GM12878 (cell line): ENCODE results near the gene PHLPP1. TPM values are rescaled to one million over a fixed set of nuclear protein-coding genes. Genes with fewer than 3 reads are reported as not detected.
A peak's percentile ranks its signal among the peaks of the same experiment; 100 is the strongest.

ENCODE experiments used
- ATAC-seq: fragments of 200-7000 bp; cut with Tn5 transposase; 3 replicates; pipeline ENCODE4 v1.9.1; 2020; ENCODE audit warnings: mild to moderate bottlenecking, moderate library complexity
- BruUV-seq: library from RNA; stranded (reverse); fragments of 400-500 nt; replicated peaks from 2 replicates; lab custom pipeline; 2021; lab: Mats Ljungman, UMichigan
- CTCF ChIA-PET: fragments of 300-600 bp; sonication (Branson Sonifier 250); formaldehyde crosslinking; extraction: SDS; loops from one replicate; lab custom pipeline; 2021; ENCODE audit warnings: inconsistent platforms; lab: Yijun Ruan, JAX
- POLR2A ChIA-PET: fragments of 350-600 bp; formaldehyde crosslinking; extraction: SDS; loops from one replicate; lab custom pipeline; 2021; ENCODE audit warnings: inconsistent platforms; lab: Charles Lee
- RAD21 ChIA-PET: fragments of 300-600 bp; sonication (Branson Sonifier 250); formaldehyde crosslinking; loops from one replicate; lab custom pipeline; 2023; ENCODE audit warnings: antibody characterized with exemption; ENCODE audit not compliant: unreplicated experiment; lab: Charles Lee
- SMC1A ChIA-PET: fragments of 300-600 bp; sonication (Branson Sonifier 250); formaldehyde crosslinking; loops from one replicate; lab custom pipeline; 2023; ENCODE audit not compliant: unreplicated experiment, uncharacterized antibody; lab: Charles Lee
- DNase-seq: peaks from one replicate; pipeline ENCODE4 v3.0.0-alpha.2; 2011; ENCODE audit warnings: low read depth, low spot score
- FAIRE-seq: peaks from 3 replicates; lab custom pipeline; 2011; peaks lifted over from hg19 to GRCh38; lab: Jason Lieb, UNC
- H2AFZ ChIP-seq: 2 replicates; pipeline ENCODE4 v1.6.0; 2011; ENCODE audit warnings: low read depth, low read length, control low read depth; ENCODE audit not compliant: control insufficient read depth
- H3K27ac ChIP-seq: 2 replicates; pipeline ENCODE4 v1.5.1; 2011; ENCODE audit warnings: control low read depth; ENCODE audit not compliant: control insufficient read depth, insufficient read depth
- H3K27me3 ChIP-seq, 2 experiments: replicated peaks in 1 of 2; 2 replicates each; pipeline versions ENCODE4 v1.6.0 to v1.6.1; 2011; ENCODE audit warnings: low read length in 1 of 2; ENCODE audit not compliant: control insufficient read depth in 2 of 2, insufficient read depth in 2 of 2
- H3K36me3 ChIP-seq, 2 experiments: 2 replicates each; pipeline ENCODE4 v1.5.1; 2011; ENCODE audit warnings: low read length in 1 of 2; ENCODE audit not compliant: control insufficient read depth in 2 of 2, insufficient read depth in 2 of 2
- H3K4me1 ChIP-seq: 2 replicates; pipeline ENCODE4 v1.6.1; 2011; ENCODE audit warnings: mild to moderate bottlenecking, low read length, moderate library complexity, mixed read lengths; ENCODE audit not compliant: control insufficient read depth, insufficient read depth
- H3K4me2 ChIP-seq: 2 replicates; pipeline ENCODE4 v1.6.0; 2011; ENCODE audit warnings: control low read depth; ENCODE audit not compliant: control insufficient read depth, insufficient read depth
- H3K4me3 ChIP-seq: fragments of 200-600 bp; sonication (generic); 2 replicates; pipeline ENCODE4 v1.5.1; 2016
- H3K79me2 ChIP-seq: 2 replicates; pipeline ENCODE4 v1.6.0; 2011; ENCODE audit warnings: low read length; ENCODE audit not compliant: control insufficient read depth, insufficient read depth
- H3K9ac ChIP-seq: 2 replicates; pipeline ENCODE4 v1.8.0; 2011; ENCODE audit warnings: low read length, control low read depth, mixed read lengths; ENCODE audit not compliant: control insufficient read depth, insufficient read depth
- H3K9me3 ChIP-seq: replicated peaks from 3 replicates; pipeline ENCODE4 v1.5.1; 2011; ENCODE audit warnings: mild to moderate bottlenecking, low read length; ENCODE audit not compliant: control insufficient read depth, insufficient read depth
- H4K20me1 ChIP-seq: 2 replicates; pipeline ENCODE4 v1.6.0; 2011; ENCODE audit not compliant: control insufficient read depth, insufficient read depth
- BCL3 ChIP-seq: IDR thresholded peaks from 2 replicates; pipeline ENCODE4 v1.6.1; 2011; ENCODE audit warnings: borderline replicate concordance, low read depth, mild to moderate bottlenecking, moderate library complexity, low read length; ENCODE audit not compliant: insufficient read depth, poor library complexity, severe bottlenecking
- CBX5 ChIP-seq: sonication (generic); IDR thresholded peaks from 2 replicates; pipeline ENCODE4 v1.6.1; 2016; ENCODE audit warnings: low read depth, moderate library complexity, mild to moderate bottlenecking, inconsistent platforms
- CHD1 ChIP-seq: IDR thresholded peaks from 2 replicates; pipeline ENCODE4 v1.6.1; 2012; ENCODE audit warnings: low read depth, low read length, improper control_type of control experiment
- CHD4 ChIP-seq: fragments of 200-600 bp; sonication (generic); IDR thresholded peaks from 2 replicates; pipeline ENCODE4 v1.6.1; 2016; ENCODE audit warnings: mild to moderate bottlenecking
- DPF2 ChIP-seq: fragments of 450-650 bp; IDR thresholded peaks from 2 replicates; pipeline ENCODE4 v1.6.1; 2017; ENCODE audit warnings: mild to moderate bottlenecking
- FOXM1 ChIP-seq: IDR thresholded peaks from 2 replicates; pipeline ENCODE4 v1.6.1; 2012; ENCODE audit warnings: low read depth, mild to moderate bottlenecking, inconsistent platforms, low read length, moderate library complexity
- KLF5 ChIP-seq: fragments of 450-650 bp; IDR thresholded peaks from 2 replicates; pipeline ENCODE4 v1.6.1; 2014; ENCODE audit warnings: mild to moderate bottlenecking; ENCODE audit not compliant: partially characterized antibody
- PBX3 ChIP-seq: IDR thresholded peaks from 2 replicates; pipeline ENCODE4 v1.6.1; 2011; ENCODE audit warnings: mild to moderate bottlenecking, low read depth, low read length, moderate library complexity; ENCODE audit not compliant: insufficient replicate concordance
- RELA ChIP-seq: fragments of 450-650 bp; IDR thresholded peaks from 2 replicates; pipeline ENCODE4 v1.8.0; 2014; ENCODE audit warnings: borderline replicate concordance; ENCODE audit not compliant: partially characterized antibody
- SREBF1 ChIP-seq: IDR thresholded peaks from 2 replicates; pipeline ENCODE4 v1.6.1; 2012; ENCODE audit warnings: mild to moderate bottlenecking, low read length
- SRF ChIP-seq, 2 experiments: IDR thresholded peaks; 2 replicates each; pipeline ENCODE4 v1.6.1; 2011; ENCODE audit warnings: low read depth in 2 of 2, low read length in 2 of 2, mild to moderate bottlenecking in 1 of 2, moderate library complexity in 1 of 2
- YY1 ChIP-seq: IDR thresholded peaks from 2 replicates; pipeline ENCODE4 v1.6.1; 2011; ENCODE audit warnings: low read depth, mild to moderate bottlenecking, low read length
- WGBS: methylation state at CpG from one replicate; pipeline ENCODE4 v1.1.6; 2016; ENCODE audit warnings: low lambda C conversion rate; ENCODE audit not compliant: insufficient replicate concordance, insufficient coverage; ENCODE audit errors: missing lambda C conversion rate; 5-methylcytosine and 5-hydroxymethylcytosine counted together
- in situ Hi-C: fragments of 300-500 bp; cut with MboI; formaldehyde crosslinking; loops from 9 replicates; pipeline ENCODE4 v1.14.3; 2018; ENCODE audit warnings: mixed read lengths
- intact Hi-C: fragments of 100-400 bp; cut with micrococcal nuclease; formaldehyde crosslinking; loops from one replicate; pipeline ENCODE4 v1.14.2; 2022; ENCODE audit not compliant: unreplicated experiment
- polyA plus RNA-seq, 11 experiments: library from polyadenylated mRNA; depleted of rRNA in 4 of 11; unstranded in 6 of 11; stranded (reverse) in 5 of 11; fragments of >200 nt; fragmentation: Nextera tagmentation in 4 of 11; fragmentation: Illumina TruSeq in 1 of 11; extraction: Ambion mirVana in 4 of 11; extraction: Trizol in 1 of 11; gene quantifications; 1 replicate in 1 of 11; 2 replicates in 10 of 11; pipeline versions ENCODE4 v1.2.1 to v1.2.3, GENCODE V29; 2011 to 2016; ENCODE audit warnings: inconsistent platforms in 2 of 11, missing spikeins in 2 of 11, low read depth in 1 of 11
- total RNA-seq, 4 experiments: library from RNA; depleted of rRNA in 3 of 4; stranded (reverse); fragments of >200 nt in 3 of 4; fragmentation: Illumina TruSeq in 1 of 4; extraction: Trizol in 1 of 4; gene quantifications; 2 replicates each; pipeline versions ENCODE4 v1.2.1 to v1.2.3, GENCODE V29; 2013 to 2021

The PHLPP1 gene
- total and polyA plus RNA-seq, 10 of the 15 experiments (the other 5 are each of a cell fraction or from before 2014, with no cell fraction given): 0.42 to 7.0 (median 1.9) TPM

- Histone ChIP-seq H3K4me2 (no peak overlapping the region), H4K20me1 (no peaks in the 10 kb centered on the region)
- ATAC-seq: peak; percentile 58
- in situ Hi-C loops: no loop called here
- TF ChIP-seq CBX5 (no peak), KLF5 (no peak), SRF (IDR thresholded peaks at IDR 0.05; ENCODE audit: low read depth in 2 of 2, low read length in 2 of 2) (no peak), YY1 (no peak), CHD1 (no peak)
- TF ChIP-seq, all 136 proteins: peak for 0
- ChIA-PET CTCF (interaction anchor here (0.6 to 1.7 kb wide), 4 partner anchors 16 to 386 kb away, joined by 3 to 6 read pairs (median 3); no protein-coding TSS in a partner anchor), RAD21 (interaction anchor here (0.5 kb wide), 1 partner anchor 344 kb away, joined by 4 read pairs; no protein-coding TSS in a partner anchor), POLR2A (interaction anchor here (0.6 kb wide), 1 partner anchor 561 kb away, joined by 3 read pairs; no protein-coding TSS in a partner anchor), SMC1A (interaction anchor here (0.7 to 1.0 kb wide), 2 partner anchors 16 to 365 kb away, joined by 3 to 4 read pairs; no protein-coding TSS in a partner anchor)
- no TSS peak for BruUV-seq
- FAIRE-seq: peak; percentile 27
- DNase-seq: no peak
- Histone ChIP-seq H3K4me3 (no peak overlapping the region), H3K4me1 (no peaks in the 10 kb centered on the region), H3K9ac (no peak overlapping the region), H3K36me3 (no peaks in the 10 kb centered on the region), H2AFZ (peak overlapping the region; percentile 33), H3K79me2 (no peaks in the 10 kb centered on the region), H3K9me3 (no peaks in the 10 kb centered on the region), H3K27me3 (peaks cover 0 to 2% of the 10 kb centered on the region in 2 experiments; a peak in 3 of 4 replicates), H3K27ac (no peak overlapping the region)
- intact Hi-C loops: no loop called here
- 11% methylated on average over 7 of the region's 7 CpGs for WGBS
Measured at GRCh38 chr18:62998443-62998842, 283.1 kb downstream of the PHLPP1 start.

- H4K20me1 ChIP-seq: no peaks in the 10 kb centered on the region
- H3K4me3 ChIP-seq: no peak overlapping the region
- intact Hi-C loops: no loop called here
- H3K9ac ChIP-seq: no peak overlapping the region
- no peak overlapping the region for H3K4me2 ChIP-seq
- SMC1A ChIA-PET: interaction anchor here (0.6 to 1.0 kb wide), 2 partner anchors 58 to 361 kb away, joined by 3 read pairs; no protein-coding TSS in a partner anchor
- H3K36me3 ChIP-seq: no peaks in the 10 kb centered on the region
- no peak overlapping the region for H2AFZ ChIP-seq
- ATAC-seq: no peak
- WGBS: 46% methylated on average over 7 of the region's 7 CpGs
- POLR2A ChIA-PET: no interaction called here
- RAD21 ChIA-PET: no interaction called here
- no peaks in the 10 kb centered on the region for H3K4me1 ChIP-seq
- H3K9me3 ChIP-seq: no peaks in the 10 kb centered on the region
- H3K27ac ChIP-seq: no peak overlapping the region
- no peak for TF ChIP-seq BCL3
- no peak for TF ChIP-seq SREBF1
- TF ChIP-seq DPF2: no peak
- no peak for TF ChIP-seq CHD4
- TF ChIP-seq FOXM1: no peak
- TF ChIP-seq RELA: no peak
- TF ChIP-seq PBX3: no peak
- TF ChIP-seq, all 136 proteins: peak for 0
- CTCF ChIA-PET: interaction anchor here (0.7 to 1.7 kb wide), 3 partner anchors 17 to 631 kb away, joined by 3 to 6 read pairs (median 5); no protein-coding TSS in a partner anchor
- in situ Hi-C loops: no loop called here
- peaks cover 0 to 2% of the 10 kb centered on the region in 2 experiments; a peak in 3 of 4 replicates for H3K27me3 ChIP-seq
- no peaks in the 10 kb centered on the region for H3K79me2 ChIP-seq
- BruUV-seq: no TSS peak
- DNase-seq (no peak), FAIRE-seq (no peak)
Measured at GRCh38 chr18:62999392-62999791, 284.1 kb downstream of the PHLPP1 start.
